Fibroblast of pulmonary artery (primary cell): ENCODE data around the gene PALLD.

Source experiments
- DNase-seq: peaks from one replicate; pipeline ENCODE4 v3.0.0-alpha.2; 2010; ENCODE audit warnings: low read depth
- H3K4me3 ChIP-seq: replicated peaks from 2 replicates; pipeline ENCODE4 v1.5.1; 2011; ENCODE audit warnings: low read depth, mild to moderate bottlenecking, control low read depth, low read length, moderate library complexity
- CTCF ChIP-seq: IDR thresholded peaks from 2 replicates; pipeline ENCODE4 v1.5.1; 2011; ENCODE audit warnings: mild to moderate bottlenecking, control low read depth, low read length, inconsistent platforms; ENCODE audit errors: missing control alignments

Gene PALLD

GRCh38 chr4:168877511-168878491 is 380.9 kb downstream of the PALLD start:
- no peak for DNase-seq
- peak overlapping the region; percentile 23 for H3K4me3 ChIP-seq
- TF ChIP-seq CTCF = no peak

- DNase-seq = no peak
- peak overlapping the region; percentile 5 for H3K4me3 ChIP-seq
- no peak for TF ChIP-seq CTCF
Measured at GRCh38 chr4:168878623-168879022, 381.8 kb downstream of the PALLD start.

- TF ChIP-seq CTCF = no peak
- no peak overlapping the region for H3K4me3 ChIP-seq
- DNase-seq = no peak
Measured at GRCh38 chr4:168879188-168879587, 382.3 kb downstream of the PALLD start.

GRCh38 chr4:168880072-168880675 is 383.3 kb downstream of the PALLD start:
- TF ChIP-seq CTCF = no peak
- no peak overlapping the region for H3K4me3 ChIP-seq
- DNase-seq = no peak

- no peak for TF ChIP-seq CTCF
- no peak overlapping the region for H3K4me3 ChIP-seq
- no peak for DNase-seq
Measured at GRCh38 chr4:168880811-168881595, 384.2 kb downstream of the PALLD start.

GRCh38 chr4:168881781-168882420 is 385.0 kb downstream of the PALLD start:
- no peak for DNase-seq
- no peak for TF ChIP-seq CTCF
- no peak overlapping the region for H3K4me3 ChIP-seq
